Muscle layer of colon (tissue), 2 donors: ENCODE measurements around the gene RAX2.

Experiments used
- H3K27ac ChIP-seq: one replicate; pipeline ENCODE4 v1.7.0; 2013; ENCODE audit warnings: low read depth, mild to moderate bottlenecking, low read length, moderate library complexity
- H3K27me3 ChIP-seq, 2 donors: one replicate each; pipeline ENCODE4 v1.7.0; 2013; ENCODE audit warnings: low read length in 2 of 2, mild to moderate bottlenecking in 2 of 2; ENCODE audit not compliant: insufficient read depth in 2 of 2, control insufficient read depth in 1 of 2
- H3K36me3 ChIP-seq: one replicate; pipeline ENCODE4 v1.7.0; 2013; ENCODE audit warnings: mild to moderate bottlenecking, low read length; ENCODE audit not compliant: insufficient read depth
- H3K4me1 ChIP-seq: one replicate; pipeline ENCODE4 v1.7.0; 2013; ENCODE audit warnings: mild to moderate bottlenecking, low read length; ENCODE audit not compliant: insufficient read depth
- H3K4me3 ChIP-seq, 2 donors: one replicate each; pipeline ENCODE4 v1.7.0; 2013; ENCODE audit warnings: low read length in 2 of 2, low read depth in 1 of 2, mild to moderate bottlenecking in 1 of 2, moderate library complexity in 1 of 2
- H3K9ac ChIP-seq: one replicate; pipeline ENCODE4 v1.7.0; 2013; ENCODE audit warnings: low read length
- H3K9me3 ChIP-seq: one replicate; pipeline ENCODE4 v1.7.0; 2013; ENCODE audit warnings: mild to moderate bottlenecking, low read length
- donor health status: abdominal sarcoma.
- donor health status: Adenocarcinoma of cecum.

The RAX2 gene

DNA sequence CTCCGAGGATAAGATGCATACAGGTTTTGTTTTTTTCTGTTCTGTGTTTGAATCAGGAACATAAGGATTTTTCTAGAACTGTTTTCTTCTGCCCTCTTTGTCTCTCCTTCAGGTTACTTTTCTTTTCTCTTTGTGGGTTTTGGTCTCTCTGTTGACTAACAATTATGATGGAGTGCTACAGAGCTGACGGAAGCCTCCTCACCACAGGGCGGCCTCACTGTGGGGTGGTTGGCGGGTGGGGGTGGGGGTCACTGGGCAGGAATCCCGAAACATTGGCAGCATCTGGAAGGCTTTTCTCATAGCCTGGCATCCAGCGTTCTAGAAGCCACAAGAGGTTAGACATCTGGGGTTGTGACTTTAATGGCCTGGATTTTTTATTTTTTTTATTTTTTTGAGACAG is 26.1 kb upstream of the RAX2 start:
- H3K27me3 ChIP-seq: peaks cover 0 to 32% of the 10 kb centered on the region in 2 donors
- no peak overlapping the region for H3K9ac ChIP-seq
- H3K9me3 ChIP-seq: no peaks in the 10 kb centered on the region
- no peak overlapping the region for H3K27ac ChIP-seq
- H3K36me3 ChIP-seq: no peaks in the 10 kb centered on the region
- no peaks in the 10 kb centered on the region for H3K4me1 ChIP-seq
- no peak overlapping the region for H3K4me3 ChIP-seq

DNA sequence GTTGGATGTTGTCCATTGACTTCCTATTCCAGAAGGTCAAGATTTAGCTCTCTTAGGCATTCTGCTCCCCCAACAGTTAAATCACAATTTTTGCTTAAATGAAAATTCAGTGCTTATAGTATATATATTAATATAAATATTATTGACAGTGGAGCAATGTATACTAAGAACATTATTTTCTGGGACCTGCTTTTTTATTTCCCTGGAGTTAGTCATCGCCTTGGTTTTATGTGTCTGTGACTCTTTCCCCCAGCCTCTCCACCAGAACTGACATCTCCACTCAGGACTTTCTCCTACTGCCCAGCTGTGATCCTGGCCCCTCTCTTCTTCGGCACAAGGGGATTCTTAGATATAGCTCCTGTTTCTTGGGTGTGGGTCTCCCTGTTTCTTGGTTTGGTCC is 24.3 kb upstream of the RAX2 start:
- Histone ChIP-seq H3K36me3 (no peaks in the 10 kb centered on the region), H3K27me3 (peaks cover 0 to 26% of the 10 kb centered on the region in 2 donors), H3K9me3 (no peaks in the 10 kb centered on the region), H3K4me1 (no peaks in the 10 kb centered on the region), H3K9ac (no peak overlapping the region), H3K27ac (no peak overlapping the region), H3K4me3 (no peak overlapping the region)

DNA sequence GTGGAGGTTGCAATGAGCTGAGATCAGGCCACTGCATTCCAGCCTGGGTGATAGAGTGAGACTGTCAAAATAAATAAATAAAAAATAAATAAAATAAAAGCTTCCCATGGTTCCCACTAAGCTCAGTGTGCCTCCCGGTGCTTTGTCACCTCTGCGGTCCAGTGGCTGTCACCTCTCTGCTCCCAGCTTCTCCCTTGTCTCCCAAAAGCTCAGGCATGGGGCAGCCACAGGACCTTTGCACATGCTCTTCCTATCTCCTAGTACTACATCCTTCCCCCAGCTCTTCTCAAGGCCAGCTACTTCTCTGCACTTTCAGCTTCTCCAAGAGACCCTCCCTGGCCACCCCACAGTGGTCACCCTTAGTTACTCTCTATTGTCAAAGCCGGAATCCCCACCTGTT is 21.8 kb upstream of the RAX2 start:
- no peaks in the 10 kb centered on the region for H3K9me3 ChIP-seq
- no peaks in the 10 kb centered on the region for H3K36me3 ChIP-seq
- no peaks in the 10 kb centered on the region for H3K4me1 ChIP-seq
- H3K4me3 ChIP-seq: no peak overlapping the region
- no peak overlapping the region for H3K27ac ChIP-seq
- peaks cover 0 to 6% of the 10 kb centered on the region in 2 donors for H3K27me3 ChIP-seq
- no peak overlapping the region for H3K9ac ChIP-seq

DNA sequence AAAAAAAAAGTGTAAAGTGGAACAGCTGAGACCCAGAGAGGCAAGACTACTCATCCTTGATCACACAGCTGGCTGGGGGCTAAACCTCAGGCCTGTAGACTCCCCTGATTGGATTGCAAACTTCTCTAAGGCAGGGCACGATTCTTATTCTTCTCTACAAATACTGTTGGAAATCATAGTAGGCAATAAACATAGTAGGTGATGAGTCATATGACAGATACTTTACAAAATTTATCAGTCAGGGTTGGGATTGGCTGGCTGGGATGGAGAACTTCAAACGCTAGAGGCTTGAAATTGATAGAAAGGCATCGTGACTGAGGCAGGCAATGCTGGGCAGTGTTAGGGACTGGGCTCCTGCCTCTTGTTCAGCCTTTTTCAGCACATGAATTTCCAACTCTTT is 20.1 kb upstream of the RAX2 start:
- Histone ChIP-seq H3K9me3 (no peaks in the 10 kb centered on the region), H3K36me3 (no peaks in the 10 kb centered on the region), H3K4me1 (no peaks in the 10 kb centered on the region), H3K27me3 (no peaks in the 10 kb centered on the region), H3K4me3 (no peak overlapping the region), H3K27ac (no peak overlapping the region), H3K9ac (no peak overlapping the region)

DNA sequence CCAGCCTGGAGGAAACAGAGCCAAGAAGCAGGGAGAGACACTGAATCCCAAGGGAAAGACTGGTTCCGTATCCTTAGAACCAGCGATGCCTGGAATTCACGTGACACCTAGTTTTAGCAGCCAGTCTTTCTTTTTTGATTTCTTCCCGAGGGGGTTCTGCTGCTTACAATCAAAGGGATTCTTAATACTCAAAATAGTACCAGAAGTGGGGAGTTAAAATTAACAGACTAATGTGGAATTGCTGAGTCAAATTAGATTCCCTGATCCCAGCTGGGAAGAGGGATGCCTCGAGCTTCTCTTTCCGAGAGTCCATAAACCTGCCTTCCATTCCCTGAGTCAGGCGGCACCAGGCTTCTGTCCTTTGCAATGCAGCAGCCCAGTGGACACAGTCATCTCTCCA is 18.9 kb upstream of the RAX2 start:
- Histone ChIP-seq H3K27ac (no peak overlapping the region), H3K9me3 (no peaks in the 10 kb centered on the region), H3K36me3 (no peaks in the 10 kb centered on the region), H3K27me3 (no peaks in the 10 kb centered on the region), H3K4me3 (no peak overlapping the region), H3K9ac (no peak overlapping the region), H3K4me1 (no peaks in the 10 kb centered on the region)

DNA sequence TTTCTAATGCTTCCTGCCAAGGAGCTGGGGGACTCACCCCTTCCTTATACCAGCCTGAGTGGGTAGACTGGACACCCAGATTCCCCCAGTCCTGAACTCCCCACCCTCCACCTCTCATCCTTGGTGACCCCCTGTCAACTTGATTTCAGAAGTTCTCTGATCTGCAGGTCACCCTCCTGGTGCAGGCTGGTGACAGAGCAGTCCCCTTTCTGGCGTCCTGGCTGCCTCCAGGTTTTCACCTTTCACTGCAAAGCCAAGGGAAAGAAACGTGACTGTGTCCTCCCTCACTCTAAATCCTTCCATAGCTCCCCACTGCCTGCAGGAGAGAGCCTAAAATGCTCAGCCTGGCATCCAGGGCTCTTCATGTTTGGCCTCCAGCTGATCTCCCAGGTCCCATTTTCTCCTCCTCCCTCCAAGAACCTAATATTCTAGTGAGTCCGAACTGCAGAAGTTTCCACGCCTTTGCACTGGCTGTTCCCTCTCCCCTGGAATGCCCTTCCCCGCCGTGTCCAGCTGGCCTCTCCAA is 18.2 kb upstream of the RAX2 start:
- H3K9me3 ChIP-seq: no peaks in the 10 kb centered on the region
- H3K36me3 ChIP-seq: no peaks in the 10 kb centered on the region
- no peaks in the 10 kb centered on the region for H3K4me1 ChIP-seq
- H3K9ac ChIP-seq: no peak overlapping the region
- no peak overlapping the region for H3K4me3 ChIP-seq
- H3K27ac ChIP-seq: no peak overlapping the region
- H3K27me3 ChIP-seq: peaks cover 0 to 2% of the 10 kb centered on the region in 2 donors

DNA sequence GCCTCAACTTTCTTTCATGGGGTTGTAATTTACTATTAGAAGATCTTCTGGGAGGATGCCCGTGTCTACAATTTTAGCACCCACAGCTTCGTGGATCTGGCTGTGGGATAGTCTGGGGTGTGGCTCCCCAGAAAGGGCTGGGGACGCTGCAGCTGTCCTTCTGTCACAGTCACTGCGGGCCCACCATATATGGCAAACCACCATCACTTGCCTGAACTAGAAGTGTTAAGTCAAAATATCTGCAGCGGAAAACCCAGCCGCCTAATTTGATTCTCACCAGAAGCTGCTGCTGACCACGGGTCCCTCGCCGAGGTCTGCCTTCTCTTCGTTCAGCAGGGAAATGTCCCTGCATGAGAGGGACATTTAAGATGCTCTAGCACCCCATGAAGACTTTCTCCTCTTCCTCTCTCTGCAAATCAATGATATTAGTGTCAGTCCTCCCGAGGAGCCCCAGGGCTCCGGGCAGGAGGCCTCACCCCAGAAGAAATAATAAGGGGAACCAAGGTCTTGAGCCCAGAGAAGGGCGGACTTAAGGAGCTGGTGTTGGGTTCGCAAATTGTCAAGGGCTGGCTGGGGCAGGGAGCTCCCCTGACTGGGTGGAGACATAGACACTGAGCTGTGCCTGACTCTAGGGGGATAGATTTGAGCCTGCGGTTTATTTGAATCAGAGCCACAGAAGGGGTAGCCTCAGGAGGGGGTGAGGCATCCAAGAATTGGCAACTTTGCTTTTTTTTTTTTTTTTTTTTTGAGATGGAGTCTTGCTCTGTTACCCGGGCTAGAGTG is 17.2 kb upstream of the RAX2 start:
- H3K4me3 ChIP-seq: no peak overlapping the region
- no peaks in the 10 kb centered on the region for H3K36me3 ChIP-seq
- peaks cover 0 to 13% of the 10 kb centered on the region in 2 donors for H3K27me3 ChIP-seq
- no peak overlapping the region for H3K9ac ChIP-seq
- no peaks in the 10 kb centered on the region for H3K9me3 ChIP-seq
- H3K4me1 ChIP-seq: no peaks in the 10 kb centered on the region
- H3K27ac ChIP-seq: no peak overlapping the region

DNA sequence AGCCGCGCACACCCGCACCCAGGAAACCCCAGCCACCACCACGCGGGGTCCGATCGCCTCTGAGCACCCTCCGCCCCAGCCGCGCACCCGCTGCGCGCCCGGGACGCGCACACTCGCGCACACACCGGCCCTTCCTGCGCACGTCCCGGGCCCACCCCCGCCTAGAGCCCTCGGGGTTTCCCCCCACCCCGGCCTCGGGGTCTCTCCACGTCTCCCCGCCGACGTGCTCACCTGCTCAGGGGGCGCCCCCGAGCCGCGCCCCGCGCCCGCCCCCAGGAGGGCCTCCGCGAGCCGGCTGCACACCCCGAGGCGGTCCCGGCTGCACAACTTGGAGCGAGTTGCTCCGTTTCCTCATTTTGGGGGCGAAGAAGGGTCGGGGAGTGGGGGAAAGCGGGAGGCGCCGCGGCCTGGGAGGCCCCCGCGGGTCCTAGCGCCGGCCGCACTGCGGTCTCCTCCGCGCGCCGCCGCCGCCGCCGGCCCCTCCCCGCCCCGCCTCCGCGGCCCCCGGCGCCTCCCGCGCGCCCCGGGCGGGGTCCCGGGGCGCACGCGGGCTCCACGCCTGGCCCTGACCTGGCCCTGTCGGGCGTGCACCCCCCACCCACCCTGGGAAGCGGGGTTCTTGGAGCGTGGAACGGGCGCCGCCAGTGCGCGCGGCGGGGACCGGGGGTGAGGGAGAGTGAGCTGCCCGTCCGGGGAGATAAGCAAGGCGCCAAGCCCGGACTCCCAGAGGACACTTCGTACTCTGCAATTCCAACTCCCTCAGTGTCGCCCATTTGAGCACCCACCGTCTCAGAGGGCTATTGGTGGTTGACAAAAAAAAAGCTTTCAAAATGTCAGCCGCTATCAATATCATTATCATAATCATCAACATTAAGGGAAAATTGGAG is 14.2 kb upstream of the RAX2 start, which contains the start of gene MATK:
Gene MATK (minus strand): TSS at position 444 of the 887 bp plus-strand sequence. CDS start 1,246 bp downstream, outside the sequence.
- Histone ChIP-seq H3K4me1 (no peaks in the 10 kb centered on the region), H3K36me3 (no peaks in the 10 kb centered on the region), H3K27ac (no peak within 1 kb of the TSS), H3K9me3 (peaks cover 15% of the 10 kb centered on the region), H3K9ac (no peak within 1 kb of the TSS), H3K4me3 (no peak within 1 kb of the TSS), H3K27me3 (peaks cover 0 to 30% of the 10 kb centered on the region in 2 donors)

DNA sequence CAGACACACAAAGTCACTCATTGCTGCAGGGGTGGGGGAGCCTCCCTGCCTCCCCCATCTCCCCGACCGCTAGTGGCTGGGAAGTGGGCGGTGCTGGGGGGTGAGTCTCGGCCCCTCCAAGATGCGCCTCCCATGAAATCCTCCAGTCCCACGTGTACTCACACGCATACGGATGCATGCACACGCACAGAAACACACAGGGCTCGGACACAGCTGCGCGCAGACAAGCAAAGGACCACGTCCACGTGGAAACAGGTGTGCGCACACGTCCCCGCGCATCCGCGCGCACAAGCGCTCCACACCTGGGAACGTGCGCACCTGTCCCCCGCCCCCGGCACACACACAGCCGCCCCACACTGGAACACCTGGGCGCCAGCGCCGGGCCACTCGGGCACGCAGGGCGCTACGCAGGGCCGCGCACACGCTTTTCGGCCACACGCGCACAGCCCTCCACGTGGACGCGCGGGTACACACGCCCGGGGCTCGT is 13.5 kb upstream of the RAX2 start:
- H3K9me3 ChIP-seq: peaks cover 15% of the 10 kb centered on the region
- H3K9ac ChIP-seq: no peak overlapping the region
- H3K4me3 ChIP-seq: no peak overlapping the region
- H3K36me3 ChIP-seq: no peaks in the 10 kb centered on the region
- peaks cover 0 to 30% of the 10 kb centered on the region in 2 donors for H3K27me3 ChIP-seq
- no peaks in the 10 kb centered on the region for H3K4me1 ChIP-seq
- no peak overlapping the region for H3K27ac ChIP-seq

DNA sequence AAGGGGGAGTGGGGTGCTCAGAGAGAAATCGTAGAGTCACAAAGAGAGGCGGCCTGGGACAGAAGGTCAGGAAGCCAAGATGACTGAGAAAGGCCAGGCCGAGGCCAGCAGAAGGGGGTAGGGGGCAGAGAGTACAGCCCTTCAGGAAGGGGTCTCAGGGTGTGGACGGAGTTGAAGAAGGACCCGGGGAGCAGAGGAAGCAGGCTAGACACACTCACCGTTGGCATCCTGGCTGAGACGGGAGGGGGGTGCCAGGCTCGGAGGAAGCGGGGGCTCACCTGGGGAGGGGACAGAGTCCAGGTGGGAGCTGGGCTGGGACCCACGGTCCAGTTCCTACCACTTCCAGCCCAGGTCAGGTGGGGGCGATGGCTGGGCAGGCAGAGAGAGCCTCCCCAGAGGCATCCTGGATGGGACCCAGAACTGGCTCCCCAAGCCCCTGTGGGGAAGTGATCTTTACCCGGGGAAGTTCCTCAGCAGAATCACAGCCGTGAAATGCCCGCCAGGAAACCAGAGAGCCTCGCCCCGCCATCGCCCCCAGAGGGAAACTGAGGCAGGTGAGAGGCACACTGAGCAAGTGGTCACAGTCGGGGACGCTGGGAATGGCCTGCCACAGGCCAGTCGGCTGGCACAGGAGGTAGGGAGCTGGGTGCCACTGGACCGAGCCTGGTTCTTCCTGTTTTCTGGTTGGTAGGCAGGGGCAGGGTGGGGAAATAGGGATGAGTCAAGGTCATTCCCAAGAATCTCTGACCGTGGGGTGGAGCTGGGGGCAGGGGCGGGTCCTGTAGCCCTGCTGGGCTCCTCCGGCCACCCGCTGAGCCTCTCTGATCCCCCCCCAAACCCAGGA is 12.8 kb upstream of the RAX2 start:
- H3K4me1 ChIP-seq: no peaks in the 10 kb centered on the region
- H3K27me3 ChIP-seq: peaks cover 0 to 30% of the 10 kb centered on the region in 2 donors
- no peak overlapping the region for H3K27ac ChIP-seq
- H3K9ac ChIP-seq: no peak overlapping the region
- no peaks in the 10 kb centered on the region for H3K36me3 ChIP-seq
- no peak overlapping the region for H3K4me3 ChIP-seq
- peaks cover 15% of the 10 kb centered on the region for H3K9me3 ChIP-seq
